OCI-M2 (cell line): ENCODE measurements around the gene SEMA4D.

Source experiments
- DNase-seq: peaks from one replicate; lab custom pipeline; 2025; ENCODE audit not compliant: unreplicated experiment; lab: John Stamatoyannopoulos, UW

Gene SEMA4D

DNA sequence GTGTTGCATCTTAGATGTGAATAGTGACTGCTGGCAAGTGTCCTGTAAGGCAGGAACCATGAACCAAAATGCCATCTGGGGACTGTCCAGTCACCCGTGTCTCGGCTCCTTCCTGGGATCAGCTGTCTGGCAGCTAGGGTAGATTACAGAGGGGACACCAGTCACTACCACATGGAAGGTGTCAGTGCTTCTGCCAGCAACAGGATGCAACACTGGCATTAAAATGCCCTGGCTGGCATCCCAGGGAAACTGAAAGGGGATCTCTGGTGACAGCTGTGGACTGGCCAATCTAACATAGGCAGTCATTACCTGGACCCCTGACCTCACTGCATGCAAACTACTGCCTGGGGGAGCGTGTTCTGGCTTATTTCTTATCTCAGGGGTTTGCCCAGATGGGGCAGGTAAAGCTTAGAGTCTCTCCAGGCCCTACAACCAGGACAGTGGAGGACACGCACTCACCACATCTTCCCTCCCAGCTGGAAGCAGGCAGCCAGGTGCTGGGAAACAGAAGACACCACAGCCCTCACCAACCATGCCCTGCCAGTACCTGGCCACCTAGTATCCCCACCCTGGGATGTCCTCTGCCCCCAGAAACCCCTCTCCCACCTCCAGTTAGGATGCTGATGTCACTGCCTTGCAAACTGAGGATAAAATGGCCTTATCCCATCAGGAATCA is 83.8 kb downstream of the SEMA4D start:
- DNase-seq, result no peak

DNA sequence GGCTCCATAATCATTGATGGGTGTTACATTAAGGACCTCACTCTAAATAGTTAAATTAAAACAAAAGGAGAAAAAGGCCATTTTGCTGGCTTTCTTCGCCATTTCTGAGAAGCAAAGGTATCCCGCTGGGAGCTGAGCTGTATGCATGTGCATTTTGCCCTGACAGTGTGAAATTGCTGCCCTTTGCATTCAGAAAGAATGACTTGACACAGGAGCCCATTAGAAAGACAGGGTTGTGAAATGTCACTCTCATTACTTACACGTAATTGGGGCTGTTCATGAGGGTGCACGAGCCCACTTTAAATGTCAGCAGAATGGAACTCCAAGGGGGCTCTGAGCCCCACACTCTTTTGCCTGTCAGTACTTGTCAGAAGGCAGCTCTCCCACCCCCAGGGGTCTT is 85.0 kb downstream of the SEMA4D start:
- DNase-seq, result no peak

GRCh38 chr9:89412541-89412940 is 85.4 kb downstream of the SEMA4D start:
- DNase-seq, result no peak

DNA sequence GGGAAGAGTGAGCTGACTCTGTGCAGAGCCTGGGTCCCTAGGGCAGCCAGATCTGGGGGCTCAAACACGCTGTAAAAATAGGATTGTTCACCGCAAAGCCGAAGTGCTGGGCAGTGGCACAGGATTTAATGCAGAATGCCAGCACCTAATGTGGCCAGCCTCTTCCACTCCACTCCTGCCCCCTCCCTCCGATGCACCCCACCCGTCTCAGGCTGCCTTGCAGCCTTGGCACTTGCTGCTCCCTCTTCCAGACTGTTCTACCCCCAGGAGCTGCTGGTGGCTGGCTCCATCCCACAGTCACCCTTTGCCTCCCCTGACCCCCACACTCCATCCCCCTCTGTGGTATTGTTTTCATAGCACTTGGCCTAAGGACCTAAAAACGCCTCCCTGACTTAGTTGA is 86.2 kb downstream of the SEMA4D start:
- DNase-seq, result no peak

GRCh38 chr9:89410641-89411350 is 87.1 kb downstream of the SEMA4D start:
- DNase-seq, result no peak

- no peak for DNase-seq
Observed at GRCh38 chr9:89410022-89410421, 87.9 kb downstream of the SEMA4D start.

DNA sequence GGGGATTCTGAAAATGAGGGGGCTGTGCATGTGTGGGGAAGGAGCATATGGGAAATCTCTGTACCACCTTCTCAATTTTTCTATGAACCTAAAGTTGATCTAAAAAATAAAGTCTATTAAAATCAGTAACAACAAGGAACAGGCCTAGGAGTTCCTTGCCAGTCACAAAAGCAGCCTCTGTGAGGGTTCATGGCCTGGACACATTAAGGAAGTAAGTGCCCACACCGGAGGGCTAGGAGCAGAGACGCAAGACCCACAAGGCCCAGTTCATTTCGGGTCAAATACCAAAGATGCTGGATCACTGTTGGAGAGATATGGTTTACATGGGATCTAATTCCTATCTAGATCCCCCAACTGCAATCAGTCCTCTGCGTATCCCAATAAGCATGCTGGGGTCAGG is 88.4 kb downstream of the SEMA4D start:
- DNase-seq, result no peak

- DNase-seq, result no peak
Observed at GRCh38 chr9:89408628-89409101, 89.2 kb downstream of the SEMA4D start.

- DNase-seq, result no peak
Observed at GRCh38 chr9:89407070-89407469, 90.8 kb downstream of the SEMA4D start.

GRCh38 chr9:89405826-89406225 is 92.1 kb downstream of the SEMA4D start:
- no peak for DNase-seq

- no peak for DNase-seq
Observed at GRCh38 chr9:89404074-89404473, 93.8 kb downstream of the SEMA4D start.

- DNase-seq, result no peak
Observed at GRCh38 chr9:89402695-89403427, 95.1 kb downstream of the SEMA4D start.

DNA sequence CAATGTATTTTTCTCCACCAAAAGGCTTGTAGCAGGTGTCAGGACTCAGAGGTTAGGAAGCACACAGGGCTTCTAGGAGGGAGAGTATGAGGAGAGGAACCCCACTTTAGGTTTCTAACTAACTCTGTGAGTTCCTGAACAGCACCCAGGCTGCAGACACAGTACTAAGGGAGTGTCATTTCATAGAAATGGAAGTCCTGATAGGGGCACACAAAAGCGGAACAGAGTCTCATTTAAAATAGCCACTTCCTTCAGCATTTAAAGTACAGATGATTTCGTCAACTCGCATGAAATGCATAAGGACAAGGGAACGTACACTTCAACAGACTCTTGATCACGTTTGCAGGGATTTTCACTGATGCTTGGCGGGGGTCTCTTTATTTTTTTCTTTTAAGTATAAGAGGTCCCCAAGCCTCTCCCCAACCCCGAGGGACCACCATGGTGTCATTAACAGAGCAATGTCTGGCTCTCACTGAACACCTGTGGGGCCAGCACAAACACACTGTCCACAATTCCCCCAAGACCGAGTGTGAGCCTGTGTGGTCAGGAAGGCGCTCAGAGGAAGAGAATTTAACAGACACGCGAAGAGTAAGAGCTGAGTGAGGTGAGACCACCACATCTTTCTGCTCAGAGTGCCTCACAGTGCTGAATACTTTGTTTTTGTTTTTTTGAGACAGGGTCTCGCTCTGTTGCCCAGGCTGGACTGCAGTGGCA is 97.4 kb downstream of the SEMA4D start:
- DNase-seq, result no peak

GRCh38 chr9:89398621-89399020 is 99.3 kb downstream of the SEMA4D start:
- DNase-seq, result no peak

DNA sequence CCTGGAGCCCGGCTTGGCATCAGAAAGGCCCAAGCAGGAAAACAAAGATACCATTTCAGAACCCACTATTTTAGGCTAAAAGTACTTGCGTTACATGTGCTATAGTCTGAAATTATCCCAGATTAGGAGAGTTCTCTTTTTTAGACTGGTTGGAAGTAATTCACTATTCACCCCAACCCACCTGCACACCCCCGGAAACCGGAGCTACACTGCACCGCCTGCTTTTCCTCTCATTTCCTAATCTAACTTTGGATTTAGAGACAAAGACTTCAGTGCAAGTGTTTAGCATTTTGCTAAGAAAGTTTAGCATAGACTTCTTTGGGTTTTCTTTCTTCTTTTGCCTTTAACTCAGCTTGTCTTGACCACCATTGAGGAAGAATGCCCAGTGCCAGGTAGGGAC is 100.4 kb downstream of the SEMA4D start:
- DNase-seq, result no peak

DNA sequence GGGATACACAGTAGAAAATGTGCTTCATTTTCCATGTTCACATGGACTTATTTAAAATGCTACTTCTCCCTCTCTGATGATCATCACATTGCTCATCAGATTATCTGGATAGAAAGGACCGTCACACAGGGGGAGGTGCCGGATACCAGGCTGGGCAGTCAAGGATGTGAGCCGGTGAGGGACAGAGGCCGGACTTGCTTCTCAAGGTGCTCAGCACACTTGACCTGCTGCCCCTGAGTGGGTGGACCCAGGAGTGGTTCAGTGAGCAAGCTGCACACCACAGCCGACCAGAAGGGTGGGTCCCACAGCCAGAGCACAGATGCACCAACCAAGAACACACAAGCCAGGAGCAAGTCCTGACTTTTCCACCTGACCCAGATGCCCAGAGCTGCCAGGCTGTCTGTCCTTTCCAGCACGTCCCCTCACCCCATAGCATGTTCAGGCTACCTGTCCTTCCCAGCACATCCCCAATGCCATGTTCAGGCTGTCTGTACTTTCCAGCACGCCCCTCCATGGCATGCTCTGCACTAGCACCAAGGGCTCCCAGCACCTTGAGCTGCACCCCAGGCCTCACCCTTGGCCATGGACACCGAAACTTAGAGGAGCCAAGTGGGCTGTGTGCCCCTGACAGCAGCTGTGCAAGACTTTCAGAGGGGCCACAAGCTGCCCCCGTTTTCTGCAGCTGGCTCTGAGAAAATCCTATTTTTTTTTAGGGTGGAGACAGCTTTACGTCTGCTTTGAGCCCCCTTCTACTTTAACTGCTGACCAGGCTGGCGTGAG is 101.8 kb downstream of the SEMA4D start:
- no peak for DNase-seq

- DNase-seq, result no peak
Observed at GRCh38 chr9:89394412-89394811, 103.5 kb downstream of the SEMA4D start.

DNA sequence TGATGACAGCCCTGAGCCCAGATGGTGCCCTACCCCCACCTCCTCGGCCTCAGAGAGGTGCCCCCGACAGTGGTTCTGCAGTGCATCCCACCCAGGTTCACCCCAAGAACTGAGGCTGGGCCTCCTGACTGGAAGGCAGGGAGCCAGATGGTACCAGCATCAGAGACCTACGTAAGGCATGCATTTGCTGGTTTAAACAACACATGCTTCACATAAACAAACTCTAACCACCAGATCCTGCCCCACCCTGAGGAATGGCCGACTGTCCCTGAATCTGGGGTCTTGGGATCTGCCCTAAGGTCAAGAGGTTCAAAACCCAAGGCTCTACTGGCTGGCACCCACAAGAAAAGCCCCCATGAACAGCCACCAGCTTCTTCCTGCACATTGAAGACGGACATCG is 106.3 kb downstream of the SEMA4D start:
- no peak for DNase-seq

GRCh38 chr9:89390578-89391116 is 107.3 kb downstream of the SEMA4D start:
- DNase-seq, result no peak

GRCh38 chr9:89390068-89390555 is 107.8 kb downstream of the SEMA4D start:
- no peak for DNase-seq
